Measurements from ENCODE around the gene USP17L5.
"Not testable (repeated sequence)": the region's sequence is repeated elsewhere in the genome, so short reads cannot be mapped to it uniquely, and the experiment has no call there.

USP17L5 gene, protein sequence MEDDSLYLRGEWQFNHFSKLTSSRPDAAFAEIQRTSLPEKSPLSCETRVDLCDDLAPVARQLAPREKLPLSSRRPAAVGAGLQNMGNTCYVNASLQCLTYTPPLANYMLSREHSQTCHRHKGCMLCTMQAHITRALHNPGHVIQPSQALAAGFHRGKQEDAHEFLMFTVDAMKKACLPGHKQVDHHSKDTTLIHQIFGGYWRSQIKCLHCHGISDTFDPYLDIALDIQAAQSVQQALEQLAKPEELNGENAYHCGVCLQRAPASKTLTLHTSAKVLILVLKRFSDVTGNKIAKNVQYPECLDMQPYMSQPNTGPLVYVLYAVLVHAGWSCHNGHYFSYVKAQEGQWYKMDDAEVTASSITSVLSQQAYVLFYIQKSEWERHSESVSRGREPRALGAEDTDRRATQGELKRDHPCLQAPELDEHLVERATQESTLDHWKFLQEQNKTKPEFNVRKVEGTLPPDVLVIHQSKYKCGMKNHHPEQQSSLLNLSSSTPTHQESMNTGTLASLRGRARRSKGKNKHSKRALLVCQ

DNA sequence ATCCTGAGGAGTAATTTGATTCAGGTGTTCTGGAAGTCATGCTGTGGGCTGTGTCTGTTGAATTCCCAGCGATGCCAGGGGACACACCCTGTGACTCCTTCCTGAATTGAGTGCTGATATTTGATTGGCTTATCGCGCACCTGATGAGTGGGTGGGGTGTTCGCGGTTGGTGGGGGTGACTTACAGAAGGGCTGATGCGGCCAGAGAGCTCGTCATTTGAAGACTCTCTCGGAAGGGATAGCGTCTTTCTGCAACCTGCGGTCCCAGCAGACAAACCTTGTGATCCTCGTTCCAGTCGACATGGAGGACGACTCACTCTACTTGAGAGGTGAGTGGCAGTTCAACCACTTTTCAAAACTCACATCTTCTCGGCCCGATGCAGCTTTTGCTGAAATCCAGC lies at the start of gene USP17L5:
Gene USP17L5 (plus strand): TSS at position 301 of the 400 bp plus-strand sequence. CDS start 0 bp downstream, at position 301.
- not testable (repeated sequence) for DNase-seq

DNA sequence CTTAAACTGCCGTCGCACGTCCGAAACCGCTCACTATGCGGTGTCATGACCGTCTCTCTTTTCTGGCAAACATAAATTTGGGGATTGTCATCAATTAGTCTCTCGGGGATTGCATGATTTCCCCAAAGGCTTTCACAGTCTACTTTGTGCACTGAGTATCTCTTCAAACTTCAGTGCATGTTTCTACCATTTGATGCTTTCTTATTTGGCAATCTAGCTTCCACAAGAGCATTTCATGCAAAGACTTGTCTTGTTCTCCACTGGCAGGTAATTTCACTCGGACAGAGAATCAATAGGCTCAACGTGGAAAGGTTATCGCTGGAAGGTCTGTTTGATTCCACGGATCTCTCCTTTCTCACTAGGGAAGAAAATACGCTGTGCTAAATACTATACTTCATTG lies 15.0 kb upstream of the USP17L5 start:
- DNase-seq, result not testable (repeated sequence)

DNA sequence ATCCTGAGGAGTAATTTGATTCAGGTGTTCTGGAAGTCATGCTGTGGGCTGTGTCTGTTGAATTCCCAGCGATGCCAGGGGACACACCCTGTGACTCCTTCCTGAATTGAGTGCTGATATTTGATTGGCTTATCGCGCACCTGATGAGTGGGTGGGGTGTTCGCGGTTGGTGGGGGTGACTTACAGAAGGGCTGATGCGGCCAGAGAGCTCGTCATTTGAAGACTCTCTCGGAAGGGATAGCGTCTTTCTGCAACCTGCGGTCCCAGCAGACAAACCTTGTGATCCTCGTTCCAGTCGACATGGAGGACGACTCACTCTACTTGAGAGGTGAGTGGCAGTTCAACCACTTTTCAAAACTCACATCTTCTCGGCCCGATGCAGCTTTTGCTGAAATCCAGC lies 14.3 kb upstream of the USP17L5 start, which contains the start of gene USP17L24:
Gene USP17L24 (plus strand): TSS at position 301 of the 400 bp plus-strand sequence. CDS start 0 bp downstream, at position 301.
- DNase-seq, result not testable (repeated sequence)

DNA sequence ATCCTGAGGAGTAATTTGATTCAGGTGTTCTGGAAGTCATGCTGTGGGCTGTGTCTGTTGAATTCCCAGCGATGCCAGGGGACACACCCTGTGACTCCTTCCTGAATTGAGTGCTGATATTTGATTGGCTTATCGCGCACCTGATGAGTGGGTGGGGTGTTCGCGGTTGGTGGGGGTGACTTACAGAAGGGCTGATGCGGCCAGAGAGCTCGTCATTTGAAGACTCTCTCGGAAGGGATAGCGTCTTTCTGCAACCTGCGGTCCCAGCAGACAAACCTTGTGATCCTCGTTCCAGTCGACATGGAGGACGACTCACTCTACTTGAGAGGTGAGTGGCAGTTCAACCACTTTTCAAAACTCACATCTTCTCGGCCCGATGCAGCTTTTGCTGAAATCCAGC lies 9.6 kb upstream of the USP17L5 start, which contains the start of gene USP17L25:
Gene USP17L25 (plus strand): TSS at position 301 of the 400 bp plus-strand sequence. CDS start 0 bp downstream, at position 301.
- DNase-seq, result not testable (repeated sequence)

DNA sequence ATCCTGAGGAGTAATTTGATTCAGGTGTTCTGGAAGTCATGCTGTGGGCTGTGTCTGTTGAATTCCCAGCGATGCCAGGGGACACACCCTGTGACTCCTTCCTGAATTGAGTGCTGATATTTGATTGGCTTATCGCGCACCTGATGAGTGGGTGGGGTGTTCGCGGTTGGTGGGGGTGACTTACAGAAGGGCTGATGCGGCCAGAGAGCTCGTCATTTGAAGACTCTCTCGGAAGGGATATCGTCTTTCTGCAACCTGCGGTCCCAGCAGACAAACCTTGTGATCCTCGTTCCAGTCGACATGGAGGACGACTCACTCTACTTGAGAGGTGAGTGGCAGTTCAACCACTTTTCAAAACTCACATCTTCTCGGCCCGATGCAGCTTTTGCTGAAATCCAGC lies 4.8 kb upstream of the USP17L5 start, which contains the start of gene USP17L26:
Gene USP17L26 (plus strand): TSS at position 301 of the 400 bp plus-strand sequence. CDS start 0 bp downstream, at position 301.
- DNase-seq, result not testable (repeated sequence)

DNA sequence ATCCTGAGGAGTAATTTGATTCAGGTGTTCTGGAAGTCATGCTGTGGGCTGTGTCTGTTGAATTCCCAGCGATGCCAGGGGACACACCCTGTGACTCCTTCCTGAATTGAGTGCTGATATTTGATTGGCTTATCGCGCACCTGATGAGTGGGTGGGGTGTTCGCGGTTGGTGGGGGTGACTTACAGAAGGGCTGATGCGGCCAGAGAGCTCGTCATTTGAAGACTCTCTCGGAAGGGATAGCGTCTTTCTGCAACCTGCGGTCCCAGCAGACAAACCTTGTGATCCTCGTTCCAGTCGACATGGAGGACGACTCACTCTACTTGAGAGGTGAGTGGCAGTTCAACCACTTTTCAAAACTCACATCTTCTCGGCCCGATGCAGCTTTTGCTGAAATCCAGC lies 4.6 kb downstream of the USP17L5 start, which contains the start of gene USP17L27:
Gene USP17L27 (plus strand): TSS at position 301 of the 400 bp plus-strand sequence. CDS start 0 bp downstream, at position 301.
- DNase-seq, result not testable (repeated sequence)

DNA sequence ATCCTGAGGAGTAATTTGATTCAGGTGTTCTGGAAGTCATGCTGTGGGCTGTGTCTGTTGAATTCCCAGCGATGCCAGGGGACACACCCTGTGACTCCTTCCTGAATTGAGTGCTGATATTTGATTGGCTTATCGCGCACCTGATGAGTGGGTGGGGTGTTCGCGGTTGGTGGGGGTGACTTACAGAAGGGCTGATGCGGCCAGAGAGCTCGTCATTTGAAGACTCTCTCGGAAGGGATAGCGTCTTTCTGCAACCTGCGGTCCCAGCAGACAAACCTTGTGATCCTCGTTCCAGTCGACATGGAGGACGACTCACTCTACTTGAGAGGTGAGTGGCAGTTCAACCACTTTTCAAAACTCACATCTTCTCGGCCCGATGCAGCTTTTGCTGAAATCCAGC lies 9.4 kb downstream of the USP17L5 start, which contains the start of gene USP17L28:
Gene USP17L28 (plus strand): TSS at position 301 of the 400 bp plus-strand sequence. CDS start 0 bp downstream, at position 301.
- not testable (repeated sequence) for DNase-seq

DNA sequence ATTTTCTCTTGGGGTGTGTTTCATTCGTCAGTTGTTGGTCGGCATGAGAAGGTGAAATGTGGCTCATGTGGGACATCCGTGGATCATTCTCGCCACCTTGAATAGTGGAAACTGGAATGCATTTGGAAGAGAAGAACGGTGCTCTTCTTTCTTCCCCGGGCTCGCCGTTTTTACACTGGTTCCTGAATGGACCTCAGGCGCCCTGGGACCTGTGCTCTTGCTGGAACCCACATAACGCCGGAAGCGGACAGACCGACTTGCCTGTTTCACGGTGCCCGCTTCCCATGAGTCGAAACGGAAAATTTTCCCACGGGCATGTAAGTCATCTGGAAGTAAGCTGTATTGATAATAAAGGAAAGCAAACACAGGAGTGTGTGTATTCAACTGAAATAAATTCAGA lies 11.7 kb downstream of the USP17L5 start:
- DNase-seq, result not testable (repeated sequence)

DNA sequence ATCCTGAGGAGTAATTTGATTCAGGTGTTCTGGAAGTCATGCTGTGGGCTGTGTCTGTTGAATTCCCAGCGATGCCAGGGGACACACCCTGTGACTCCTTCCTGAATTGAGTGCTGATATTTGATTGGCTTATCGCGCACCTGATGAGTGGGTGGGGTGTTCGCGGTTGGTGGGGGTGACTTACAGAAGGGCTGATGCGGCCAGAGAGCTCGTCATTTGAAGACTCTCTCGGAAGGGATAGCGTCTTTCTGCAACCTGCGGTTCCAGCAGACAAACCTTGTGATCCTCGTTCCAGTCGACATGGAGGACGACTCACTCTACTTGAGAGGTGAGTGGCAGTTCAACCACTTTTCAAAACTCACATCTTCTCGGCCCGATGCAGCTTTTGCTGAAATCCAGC lies 14.1 kb downstream of the USP17L5 start, which contains the start of gene USP17L29:
Gene USP17L29 (plus strand): TSS at position 301 of the 400 bp plus-strand sequence. CDS start 0 bp downstream, at position 301.
- DNase-seq, result not testable (repeated sequence)

DNA sequence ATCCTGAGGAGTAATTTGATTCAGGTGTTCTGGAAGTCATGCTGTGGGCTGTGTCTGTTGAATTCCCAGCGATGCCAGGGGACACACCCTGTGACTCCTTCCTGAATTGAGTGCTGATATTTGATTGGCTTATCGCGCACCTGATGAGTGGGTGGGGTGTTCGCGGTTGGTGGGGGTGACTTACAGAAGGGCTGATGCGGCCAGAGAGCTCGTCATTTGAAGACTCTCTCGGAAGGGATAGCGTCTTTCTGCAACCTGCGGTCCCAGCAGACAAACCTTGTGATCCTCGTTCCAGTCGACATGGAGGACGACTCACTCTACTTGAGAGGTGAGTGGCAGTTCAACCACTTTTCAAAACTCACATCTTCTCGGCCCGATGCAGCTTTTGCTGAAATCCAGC lies 23.6 kb downstream of the USP17L5 start, which contains the start of gene USP17L30:
Gene USP17L30 (plus strand): TSS at position 301 of the 400 bp plus-strand sequence. CDS start 0 bp downstream, at position 301.
- DNase-seq, result not testable (repeated sequence)

DNA sequence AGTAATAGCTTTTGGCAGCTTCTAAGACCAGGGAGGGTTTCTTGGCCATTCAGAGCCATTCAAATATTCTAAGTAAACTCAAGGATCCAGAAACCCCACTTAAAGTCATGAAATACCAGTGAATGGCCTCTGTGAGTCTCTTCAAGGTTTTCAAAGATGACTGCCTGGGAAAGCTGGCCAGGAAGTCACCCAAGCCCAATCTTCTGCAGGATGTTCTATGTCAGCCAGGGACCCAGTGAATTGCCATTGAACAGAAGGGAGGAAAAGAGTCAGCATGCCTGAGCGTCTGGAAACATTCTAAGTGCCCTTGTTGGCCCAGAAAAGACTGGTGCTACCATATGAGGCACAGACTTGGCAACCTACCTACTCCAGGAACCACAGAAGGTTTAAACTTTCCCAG lies 40.7 kb downstream of the USP17L5 start:
- DNase-seq, result not testable (repeated sequence)

DNA sequence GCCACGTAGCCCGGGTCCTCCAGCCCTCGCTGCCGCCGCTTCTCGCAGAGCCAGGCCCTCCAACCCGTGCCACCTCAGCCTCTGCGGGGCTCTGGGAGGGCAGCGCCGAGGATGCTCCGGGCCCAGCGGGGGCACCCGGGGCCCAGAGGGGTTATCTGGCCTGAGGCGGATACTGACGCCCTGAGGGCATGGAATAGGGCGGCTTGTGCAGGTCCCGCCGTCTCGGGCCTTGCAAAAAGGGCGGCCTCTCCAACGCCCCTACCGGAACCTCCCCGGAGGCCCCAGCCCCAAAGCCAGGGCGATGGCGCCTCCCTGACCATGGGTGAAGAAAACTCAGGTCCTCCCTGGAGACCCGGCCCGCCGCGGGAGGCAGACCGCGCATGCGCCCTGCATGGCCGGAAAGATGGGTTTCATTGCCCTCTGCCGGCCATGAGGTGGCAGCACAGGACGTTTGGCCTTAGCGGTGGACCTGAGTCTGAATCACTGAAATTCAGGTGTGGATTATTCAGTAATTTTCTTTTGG lies 41.9 kb downstream of the USP17L5 start:
- DNase-seq, result peak; percentile 77

DNA sequence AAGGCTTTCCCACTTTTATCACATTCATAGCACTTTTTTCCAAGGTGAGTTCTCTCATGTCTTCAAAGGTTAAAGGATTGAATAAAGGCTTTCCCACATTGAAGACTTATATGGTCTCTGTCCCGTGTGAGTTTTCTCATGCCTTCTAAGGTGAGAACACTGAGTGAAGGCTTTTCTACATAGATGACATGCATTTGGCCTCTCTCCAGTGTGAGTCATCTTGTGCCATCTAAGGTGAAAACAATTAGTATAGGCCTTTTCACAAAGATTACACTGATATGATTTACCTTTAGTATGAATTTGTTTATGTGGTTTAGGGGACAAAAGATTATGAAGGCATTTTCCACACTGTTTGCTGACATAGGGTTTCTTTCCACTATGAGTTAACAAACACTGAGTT lies 44.9 kb downstream of the USP17L5 start:
- no peak for DNase-seq

DNA sequence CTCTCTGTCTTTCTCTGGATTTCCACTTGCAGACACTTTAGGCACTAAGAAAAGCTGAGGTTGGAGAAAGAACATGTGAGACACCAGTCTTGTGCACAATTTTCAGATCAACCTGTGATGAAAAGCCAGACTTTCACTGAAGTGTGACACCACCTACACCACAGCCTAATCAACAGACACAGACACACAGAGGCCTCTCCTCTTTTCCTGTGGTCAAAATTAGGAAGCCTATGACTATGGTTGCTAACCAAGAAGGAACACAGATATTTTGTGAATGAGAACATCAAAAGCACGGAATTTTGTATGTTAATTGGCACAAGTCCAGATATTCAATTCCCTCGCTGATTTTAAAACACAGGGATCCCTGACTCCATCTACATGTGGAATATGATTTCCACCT lies 49.8 kb downstream of the USP17L5 start:
- DNase-seq, result not testable (repeated sequence)
